Left lung (tissue), 10 donors: Measurements from ENCODE around the gene RSPH6A. TPM values are rescaled to one million over a fixed set of nuclear protein-coding genes. Genes with fewer than 3 reads are reported as not detected.
"Not testable (repeated sequence)": the region's sequence is repeated elsewhere in the genome, so short reads cannot be mapped to it uniquely, and the experiment has no call there.

Source experiments
- ATAC-seq: fragments of 200-7000 bp; cut with Tn5 transposase; one replicate; pipeline ENCODE4 v1.9.1; 2020; ENCODE audit warnings: moderate library complexity
- DNase-seq, 4 donors: peaks; one replicate each; pipeline ENCODE4 v3.0.0-alpha.2; 2013 to 2020
- H3K27ac ChIP-seq, 2 donors: fragments of 200-600 bp; sonication (generic) in 1 of 2; one replicate each; pipeline versions ENCODE4 v1.5.0 to v1.8.0; 2020 to 2021
- H3K27me3 ChIP-seq, 2 donors: fragments of 200-600 bp; sonication (generic) in 1 of 2; one replicate each; pipeline versions ENCODE4 v1.5.0 to v1.8.0; 2020 to 2021
- H3K36me3 ChIP-seq, 2 donors: fragments of 200-600 bp; sonication (generic) in 1 of 2; one replicate each; pipeline versions ENCODE4 v1.5.0 to v1.8.0; 2020 to 2021
- H3K4me1 ChIP-seq, 2 donors: fragments of 200-600 bp; one replicate each; pipeline ENCODE4 v1.8.0; 2021
- H3K4me3 ChIP-seq, 2 donors: fragments of 200-600 bp; sonication (generic) in 1 of 2; one replicate each; pipeline versions ENCODE4 v1.5.0 to v1.8.0; 2020 to 2021; ENCODE audit warnings: mild to moderate bottlenecking in 1 of 2
- H3K9me3 ChIP-seq, 2 donors: fragments of 200-600 bp; sonication (generic) in 1 of 2; one replicate each; pipeline versions ENCODE4 v1.5.0 to v1.8.0; 2020 to 2021
- intact Hi-C, 2 donors: fragments of 100-400 bp; cut with DNase I; formaldehyde crosslinking; loops; one replicate each; pipeline versions ENCODE4 v1.11.2 to v1.14.2; 2022
- polyA plus RNA-seq, 6 donors: library from polyadenylated mRNA; unstranded; fragments of 120-200 nt; gene quantifications; one replicate each; pipeline ENCODE4 v1.2.1, GENCODE V29; 2013; ENCODE audit not compliant: insufficient read length in 6 of 6
- total RNA-seq, 2 donors: library from RNA; stranded (reverse); fragmentation: NEBNext Ultra II Directional; extraction: Animal tissue kit (Norgen Biotek cat#: 25700); gene quantifications; one replicate each; pipeline ENCODE4 v1.2.1, GENCODE V29; 2021
- TF ChIP-seq, protein P1 (sequence below), 2 donors: fragments of 200-600 bp; sonication (generic) in 1 of 2; IDR thresholded peaks; one replicate each; pipeline versions ENCODE4 v1.5.0 to v1.8.0; 2021; ENCODE audit warnings: antibody characterized with exemption in 2 of 2
- donor health status: DM: no; HTN: yes; CAD: no.
- donor health status: DM: no; HTN: no; CAD: no.

RSPH6A gene
- total and polyA plus RNA-seq, 8 donors: 0.09 to 0.13 TPM; not detected in 6

DNA sequence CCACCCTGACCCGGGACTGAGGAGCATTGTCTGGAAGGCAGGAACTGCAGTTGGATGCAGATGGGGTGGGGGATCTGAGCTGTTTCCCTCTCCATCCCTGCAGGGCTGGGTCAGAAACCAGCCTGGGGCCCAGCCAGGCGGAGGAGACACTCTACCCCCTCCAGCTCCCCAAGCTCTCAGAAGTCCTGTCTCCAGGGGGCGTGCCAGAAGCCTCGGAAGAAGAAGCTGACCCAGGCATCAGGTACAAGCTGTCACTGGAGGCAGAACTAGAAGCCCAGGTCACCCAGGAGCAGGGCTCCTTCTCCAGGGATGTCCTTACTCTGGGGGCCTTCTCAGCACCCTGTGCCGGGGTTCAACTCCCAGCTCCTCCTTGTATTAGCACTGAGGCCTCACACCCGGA, 61.6 kb downstream of the RSPH6A start:
- Histone ChIP-seq H3K27ac (no peak overlapping the region), H3K4me1 (no peaks in the 10 kb centered on the region), H3K36me3 (no peaks in the 10 kb centered on the region), H3K4me3 (no peak overlapping the region), H3K9me3 (no peaks in the 10 kb centered on the region), H3K27me3 (peaks cover 0 to 6% of the 10 kb centered on the region in 2 donors)
- intact Hi-C loops: no loop called here
- DNase-seq: no peak
- TF ChIP-seq, protein P1, sequence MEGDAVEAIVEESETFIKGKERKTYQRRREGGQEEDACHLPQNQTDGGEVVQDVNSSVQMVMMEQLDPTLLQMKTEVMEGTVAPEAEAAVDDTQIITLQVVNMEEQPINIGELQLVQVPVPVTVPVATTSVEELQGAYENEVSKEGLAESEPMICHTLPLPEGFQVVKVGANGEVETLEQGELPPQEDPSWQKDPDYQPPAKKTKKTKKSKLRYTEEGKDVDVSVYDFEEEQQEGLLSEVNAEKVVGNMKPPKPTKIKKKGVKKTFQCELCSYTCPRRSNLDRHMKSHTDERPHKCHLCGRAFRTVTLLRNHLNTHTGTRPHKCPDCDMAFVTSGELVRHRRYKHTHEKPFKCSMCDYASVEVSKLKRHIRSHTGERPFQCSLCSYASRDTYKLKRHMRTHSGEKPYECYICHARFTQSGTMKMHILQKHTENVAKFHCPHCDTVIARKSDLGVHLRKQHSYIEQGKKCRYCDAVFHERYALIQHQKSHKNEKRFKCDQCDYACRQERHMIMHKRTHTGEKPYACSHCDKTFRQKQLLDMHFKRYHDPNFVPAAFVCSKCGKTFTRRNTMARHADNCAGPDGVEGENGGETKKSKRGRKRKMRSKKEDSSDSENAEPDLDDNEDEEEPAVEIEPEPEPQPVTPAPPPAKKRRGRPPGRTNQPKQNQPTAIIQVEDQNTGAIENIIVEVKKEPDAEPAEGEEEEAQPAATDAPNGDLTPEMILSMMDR (IDR thresholded peaks at IDR 0.05): no peak
- ATAC-seq: no peak

DNA sequence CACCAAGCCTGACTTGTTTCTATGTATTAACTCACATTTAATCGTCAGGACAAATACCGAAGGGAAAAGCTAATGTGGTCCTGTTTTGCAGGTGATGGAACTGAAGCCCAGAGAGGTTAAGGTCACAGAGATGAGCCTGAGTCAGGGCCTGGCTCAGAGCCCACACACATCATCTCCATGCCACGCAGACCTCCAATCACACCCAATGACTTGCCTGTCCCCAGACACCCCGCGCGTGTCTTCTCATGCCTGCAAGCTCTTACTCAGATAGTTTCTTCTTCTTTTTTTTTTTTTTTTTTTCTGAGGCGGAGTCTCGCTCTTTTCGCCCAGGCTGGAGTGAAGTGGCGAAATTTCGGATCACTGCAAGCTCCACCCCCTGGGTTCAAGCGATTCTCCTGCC, 62.5 kb downstream of the RSPH6A start:
- TF ChIP-seq, protein P1 (IDR thresholded peaks at IDR 0.05): no peak
- intact Hi-C loops: no loop called here
- no peaks in the 10 kb centered on the region for H3K9me3 ChIP-seq
- no peak overlapping the region for H3K4me3 ChIP-seq
- no peaks in the 10 kb centered on the region for H3K4me1 ChIP-seq
- no peak for ATAC-seq
- peaks cover 0 to 6% of the 10 kb centered on the region in 2 donors for H3K27me3 ChIP-seq
- no peaks in the 10 kb centered on the region for H3K36me3 ChIP-seq
- H3K27ac ChIP-seq: no peak overlapping the region
- no peak for DNase-seq

DNA sequence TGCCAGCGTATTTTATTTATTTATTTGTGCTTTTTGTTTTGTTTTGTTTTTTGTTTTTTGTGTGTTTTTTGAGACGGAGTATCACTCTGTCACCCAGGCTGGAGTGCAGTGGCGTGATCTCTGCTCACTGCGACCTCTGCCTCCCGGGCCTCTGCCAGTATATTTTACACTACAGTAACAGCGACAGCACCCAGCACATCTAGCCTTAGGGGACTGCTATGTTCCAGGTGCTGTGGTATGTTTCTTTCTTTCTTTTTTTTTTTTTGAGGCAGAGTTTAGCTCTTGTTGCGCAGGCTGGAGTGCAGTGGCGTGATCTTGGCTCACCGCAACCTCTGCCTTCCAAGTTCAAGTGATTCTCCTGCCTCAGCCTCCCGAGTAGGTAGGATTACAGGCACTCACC, 63.6 kb downstream of the RSPH6A start:
- H3K4me1 ChIP-seq, H3K4me3 ChIP-seq, DNase-seq, H3K9me3 ChIP-seq, H3K27me3 ChIP-seq, H3K36me3 ChIP-seq, H3K27ac ChIP-seq, intact Hi-C loops, ATAC-seq: not testable (repeated sequence)

DNA sequence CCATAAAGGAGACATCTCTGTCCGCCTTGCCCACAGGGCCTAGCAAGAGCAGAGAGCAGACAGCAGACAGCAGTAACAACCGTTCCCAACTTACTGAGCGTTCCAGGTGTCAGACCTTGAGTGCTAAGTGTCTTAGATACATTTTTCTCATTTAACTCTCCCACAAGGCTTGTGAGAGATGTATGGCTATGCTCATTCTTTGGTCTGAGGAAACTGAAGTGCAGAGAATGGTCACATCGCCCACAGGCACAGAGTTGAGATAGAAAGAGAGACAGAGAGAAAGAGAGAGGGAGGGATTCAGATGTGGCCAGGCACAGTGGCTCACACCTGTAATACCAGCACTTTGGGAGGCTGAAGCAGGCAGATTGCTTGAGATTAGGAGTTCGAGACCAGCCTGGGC, 67.6 kb downstream of the RSPH6A start:
- no peaks in the 10 kb centered on the region for H3K4me1 ChIP-seq
- no peak for ATAC-seq
- no peak overlapping the region for H3K4me3 ChIP-seq
- intact Hi-C loops: no loop called here
- H3K9me3 ChIP-seq: no peaks in the 10 kb centered on the region
- H3K27me3 ChIP-seq: peaks cover 0 to 27% of the 10 kb centered on the region in 2 donors
- H3K27ac ChIP-seq: no peak overlapping the region
- DNase-seq: no peak
- TF ChIP-seq, protein P1 (IDR thresholded peaks at IDR 0.05): no peak
- H3K36me3 ChIP-seq: no peaks in the 10 kb centered on the region

DNA sequence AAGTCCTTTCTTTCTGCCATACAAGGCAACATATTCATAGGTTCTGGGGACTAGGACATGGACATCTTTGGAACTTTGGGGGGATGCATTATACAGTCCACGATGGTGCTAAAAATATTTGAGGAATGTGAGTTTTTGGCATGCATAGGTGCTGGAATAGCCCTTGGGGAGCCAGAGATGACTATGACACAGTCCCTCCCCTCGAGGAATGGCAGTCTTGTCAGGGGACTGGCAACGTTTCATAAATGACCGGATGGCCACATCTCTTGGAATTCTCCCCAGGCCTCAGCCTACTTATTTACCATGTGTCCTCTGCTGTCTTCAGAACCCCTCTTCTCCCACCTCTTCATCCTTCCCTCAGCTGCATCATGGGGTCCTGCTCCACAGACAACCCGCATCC, 68.2 kb downstream of the RSPH6A start:
- Histone ChIP-seq H3K27me3 (peaks cover 0 to 33% of the 10 kb centered on the region in 2 donors), H3K4me1 (no peaks in the 10 kb centered on the region), H3K4me3 (no peak overlapping the region), H3K9me3 (no peaks in the 10 kb centered on the region), H3K36me3 (no peaks in the 10 kb centered on the region), H3K27ac (no peak overlapping the region)
- intact Hi-C loops: no loop called here
- no peak for DNase-seq
- ATAC-seq: no peak
- TF ChIP-seq, protein P1 (IDR thresholded peaks at IDR 0.05): no peak

Other genes with a start within 250 kb of the RSPH6A start
- gene OPA3, start 230.5 kb downstream of the RSPH6A start, total RNA-seq: 10 to 100 TPM; 14.9 to 17.9 TPM
- 1 to 10 TPM; 4.8 to 9.4 (median 7.0) TPM for gene OPA3, start 230.5 kb downstream of the RSPH6A start, polyA plus RNA-seq
- gene GPR4, start 213.1 kb downstream of the RSPH6A start, total RNA-seq: 1 to 10 TPM; 4.5 to 9.5 TPM
- 1 to 10 TPM; 2.4 to 5.6 (median 4.0) TPM for gene GPR4, start 213.1 kb downstream of the RSPH6A start, polyA plus RNA-seq
- gene EML2, start 175.9 kb downstream of the RSPH6A start, total RNA-seq: 10 to 100 TPM; 54.2 to 76.4 TPM
- gene EML2, start 175.9 kb downstream of the RSPH6A start, polyA plus RNA-seq: 10 to 100 TPM; 21.8 to 31.7 (median 27.2) TPM
- gene GIPR, start 147.1 kb downstream of the RSPH6A start, total RNA-seq: 1 to 10 TPM; 5.4 to 5.7 TPM
- gene GIPR, start 147.1 kb downstream of the RSPH6A start, polyA plus RNA-seq: 1 to 10 TPM; 2.8 to 9.7 (median 4.9) TPM
- 100 to 1,000 TPM; 276 to 306 TPM for gene SNRPD2, start 123.4 kb downstream of the RSPH6A start, total RNA-seq
- gene SNRPD2, start 123.4 kb downstream of the RSPH6A start, polyA plus RNA-seq: 100 to 1,000 TPM; 311 to 392 (median 345) TPM
- 1 to 10 TPM; 7.7 to 8.7 TPM for gene QPCTL, start 122.6 kb downstream of the RSPH6A start, total RNA-seq
- 10 to 100 TPM in 3 of 6 donors, 1 to 10 TPM in 3; 7.8 to 13.3 (median 10.2) TPM for gene QPCTL, start 122.6 kb downstream of the RSPH6A start, polyA plus RNA-seq
- 10 to 100 TPM; 16.6 to 18.4 TPM for gene FBXO46, start 84.4 kb downstream of the RSPH6A start, total RNA-seq
- 10 to 100 TPM; 12.6 to 19.2 (median 16.8) TPM for gene FBXO46, start 84.4 kb downstream of the RSPH6A start, polyA plus RNA-seq
- gene MEIOSIN, start 81.9 kb downstream of the RSPH6A start, total RNA-seq: not detected
- gene MEIOSIN, start 81.9 kb downstream of the RSPH6A start, polyA plus RNA-seq: not detected
- 10 to 100 TPM; 14.0 to 21.7 TPM for gene SIX5, start 46.1 kb downstream of the RSPH6A start, total RNA-seq
- gene SIX5, start 46.1 kb downstream of the RSPH6A start, polyA plus RNA-seq: 10 to 100 TPM; 11.5 to 25.0 (median 20.5) TPM
- 10 to 100 TPM; 44.6 to 50.0 TPM for gene DMPK, start 32.8 kb downstream of the RSPH6A start, total RNA-seq
- gene DMPK, start 32.8 kb downstream of the RSPH6A start, polyA plus RNA-seq: 10 to 100 TPM; 55.3 to 81.7 (median 62.0) TPM
- 10 to 100 TPM; 49.0 to 49.3 TPM for gene DMWD, start 22.5 kb downstream of the RSPH6A start, total RNA-seq
- gene DMWD, start 22.5 kb downstream of the RSPH6A start, polyA plus RNA-seq: 10 to 100 TPM; 29.6 to 51.4 (median 33.2) TPM
- 10 to 100 TPM; 69.0 to 69.3 TPM for gene SYMPK, start 47.8 kb upstream of the RSPH6A start, total RNA-seq
- 10 to 100 TPM; 65.6 to 77.6 (median 68.7) TPM for gene SYMPK, start 47.8 kb upstream of the RSPH6A start, polyA plus RNA-seq
- 1 to 10 TPM in 1 of 2 donors, under 1 TPM in 1; 0.45 to 1.6 TPM for gene FOXA3, start 49.0 kb upstream of the RSPH6A start, total RNA-seq
- 1 to 10 TPM; 1.1 to 3.1 (median 1.6) TPM for gene FOXA3, start 49.0 kb upstream of the RSPH6A start, polyA plus RNA-seq
- gene IRF2BP1, start 70.8 kb upstream of the RSPH6A start, total RNA-seq: 10 to 100 TPM; 18.0 to 20.3 TPM
- gene IRF2BP1, start 70.8 kb upstream of the RSPH6A start, polyA plus RNA-seq: 10 to 100 TPM; 13.7 to 24.7 (median 19.5) TPM
- gene MYPOP, start 87.3 kb upstream of the RSPH6A start, total RNA-seq: 1 to 10 TPM; 7.2 to 8.7 TPM
- 1 to 10 TPM; 3.6 to 6.9 (median 4.8) TPM for gene MYPOP, start 87.3 kb upstream of the RSPH6A start, polyA plus RNA-seq
- not detected for gene NANOS2, start 99.5 kb upstream of the RSPH6A start, total RNA-seq
- gene NANOS2, start 99.5 kb upstream of the RSPH6A start, polyA plus RNA-seq: not detected
- 10 to 100 TPM in 1 of 2 donors, 1 to 10 TPM in 1; 6.4 to 12.6 TPM for gene NOVA2, start 158.6 kb upstream of the RSPH6A start, total RNA-seq
- 10 to 100 TPM in 4 of 6 donors, 1 to 10 TPM in 2; 7.1 to 13.9 (median 11.5) TPM for gene NOVA2, start 158.6 kb upstream of the RSPH6A start, polyA plus RNA-seq
- gene CCDC61, start 180.2 kb upstream of the RSPH6A start, total RNA-seq: 10 to 100 TPM; 15.9 to 17.3 TPM
- gene CCDC61, start 180.2 kb upstream of the RSPH6A start, polyA plus RNA-seq: 10 to 100 TPM; 12.1 to 15.9 (median 14.3) TPM
- gene PGLYRP1, start 207.7 kb upstream of the RSPH6A start, total RNA-seq: 1 to 10 TPM in 1 of 2 donors, under 1 TPM in 1; 0.38 to 6.3 TPM
- 1 to 10 TPM in 2 of 6 donors, under 1 TPM in 4; 0.31 to 2.0 (median 0.89) TPM for gene PGLYRP1, start 207.7 kb upstream of the RSPH6A start, polyA plus RNA-seq
- gene IGFL4, start 225.7 kb upstream of the RSPH6A start, total RNA-seq: not detected
- gene IGFL4, start 225.7 kb upstream of the RSPH6A start, polyA plus RNA-seq: 1 to 10 TPM in 3 of 6 donors, under 1 TPM in 3; 0.48 to 1.2 (median 1.0) TPM